H4 (cell line): ENCODE results near the gene PHRF1. TPM values are rescaled to one million over a fixed set of nuclear protein-coding genes. Genes with fewer than 3 reads are reported as not detected.

Experiments
- DNase-seq: peaks from one replicate; pipeline ENCODE4 v3.0.0-alpha.2; 2015; ENCODE audit warnings: low spot score
- total RNA-seq: library from RNA; depleted of rRNA; stranded (reverse); fragments of >200 nt; shearing (Covaris generic); gene quantifications from 2 replicates; pipeline ENCODE4 v1.2.3, GENCODE V29; 2014

Gene PHRF1
- total RNA-seq, 1 experiment from 2014 or later, result 14.5 TPM

DNA sequence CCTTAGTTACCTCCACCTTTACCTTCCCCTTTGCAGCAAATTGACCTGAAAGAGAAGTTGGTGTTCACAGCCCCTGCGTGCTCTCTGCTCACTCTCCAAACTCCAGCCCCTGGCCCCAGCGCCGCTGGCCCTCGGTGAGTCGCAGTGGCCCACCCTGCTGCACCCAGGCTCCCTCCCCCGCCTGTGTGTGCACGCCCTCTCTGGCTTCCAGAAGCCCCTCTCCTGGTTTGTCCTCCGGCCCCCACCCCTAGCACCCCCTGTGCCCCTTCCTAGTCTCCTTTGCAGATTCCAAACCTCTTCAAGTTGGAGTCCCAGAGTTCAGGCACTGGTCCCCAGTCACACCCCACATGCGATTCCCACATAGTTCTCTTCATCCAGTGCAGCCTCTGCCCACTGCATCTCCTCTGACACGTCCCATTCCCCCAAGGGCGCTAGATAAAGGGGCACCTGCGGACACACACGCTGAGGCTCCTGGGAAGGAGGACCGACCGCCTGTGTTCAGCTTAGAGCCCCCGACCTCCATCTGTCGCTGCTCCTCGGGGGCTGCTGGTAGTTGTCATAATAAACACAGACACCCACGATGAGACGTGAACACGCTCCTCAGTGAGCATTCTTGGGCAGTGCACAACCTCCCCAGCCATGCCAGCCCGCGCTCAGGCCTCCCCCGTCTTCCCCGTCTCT lies 1.5 kb upstream of the PHRF1 start:
- DNase-seq, result no peak

DNA sequence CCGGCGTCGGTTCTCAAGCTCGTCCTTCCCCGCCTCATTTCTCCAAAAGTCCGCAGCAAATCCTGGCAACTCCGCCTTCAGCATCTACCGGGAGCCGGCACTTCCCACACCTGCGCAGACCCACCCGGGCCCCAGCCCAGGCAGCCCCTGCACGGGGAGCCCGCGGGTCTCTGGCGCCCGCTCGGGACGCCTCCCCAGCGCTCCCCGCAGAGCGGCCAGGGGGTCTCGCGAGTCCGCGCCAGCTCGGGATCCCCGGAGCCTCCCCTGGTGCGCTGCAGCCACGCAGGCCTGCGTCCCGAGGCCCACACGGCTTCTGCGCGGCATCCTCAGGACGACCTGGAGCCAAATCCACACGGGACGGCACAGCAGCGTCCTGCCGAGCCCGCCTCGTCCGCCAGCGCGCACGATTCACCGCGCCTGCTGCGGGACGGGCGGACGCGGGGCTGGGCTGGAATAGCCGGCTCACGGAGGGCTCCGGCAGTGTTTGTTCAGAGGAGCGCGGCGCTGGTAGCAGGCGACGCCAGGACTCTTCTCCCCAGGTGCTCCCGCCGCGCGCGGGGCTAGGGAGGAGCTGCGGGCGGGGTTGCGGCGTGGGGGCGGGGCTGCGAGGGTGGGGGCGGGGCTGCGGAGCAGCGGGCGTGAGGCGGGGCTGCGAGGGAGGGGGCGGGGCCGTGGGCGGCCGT lies 816 bp upstream of the PHRF1 start:
- DNase-seq, result no peak

DNA sequence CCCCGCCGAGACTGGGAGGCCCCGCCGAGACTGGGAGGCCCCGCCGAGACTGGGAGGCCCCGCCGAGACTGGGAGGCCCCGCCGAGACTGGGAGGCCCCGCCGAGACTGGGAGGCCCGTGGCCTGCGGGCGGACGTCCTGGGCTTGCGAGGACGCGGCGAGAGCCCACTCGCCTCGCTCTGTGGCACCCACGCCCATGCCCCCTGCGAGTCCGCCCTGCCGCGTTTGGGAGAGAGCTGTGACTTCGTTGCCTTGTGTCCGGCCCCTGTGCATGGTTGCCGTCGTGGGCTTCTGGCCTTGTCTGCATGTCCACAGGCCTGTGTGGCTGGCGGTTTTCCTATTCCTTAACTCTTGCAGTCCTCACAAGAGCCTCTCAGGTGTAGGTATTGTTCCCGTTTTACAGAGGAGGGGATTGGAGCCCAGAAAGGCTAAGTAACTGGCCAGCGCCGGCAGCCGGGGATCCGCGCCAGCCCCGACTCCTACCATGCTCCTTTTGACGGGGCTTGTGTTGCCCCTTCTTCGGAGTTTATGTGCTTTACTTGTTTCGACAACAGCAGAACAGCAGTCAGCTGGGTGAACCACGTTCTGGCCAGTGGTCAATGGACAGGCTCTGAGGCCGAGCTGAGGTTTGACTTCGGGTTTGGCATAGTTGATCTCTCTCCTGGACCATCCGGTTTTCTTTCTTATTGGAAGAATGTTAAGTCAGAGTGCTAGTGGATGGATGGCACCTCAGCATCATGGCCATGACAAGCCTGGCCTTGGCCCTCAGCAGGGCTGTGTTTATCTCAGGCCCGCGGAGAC lies 741 bp downstream of the PHRF1 start:
- DNase-seq, result no peak

DNA sequence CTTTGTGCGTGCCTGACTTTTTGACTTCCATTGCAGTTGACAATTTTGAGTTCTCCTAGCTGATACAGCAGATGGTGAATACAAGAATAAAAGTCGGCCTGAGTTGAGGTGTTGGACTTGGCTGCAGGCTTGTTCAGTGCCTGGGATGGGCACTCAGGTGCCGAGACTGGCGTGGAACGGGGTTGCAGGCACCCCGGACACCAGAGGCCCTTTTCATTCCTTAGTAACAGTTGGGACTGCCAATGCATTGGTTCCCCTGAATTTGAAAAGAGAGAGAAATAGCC lies 1.3 kb downstream of the PHRF1 start:
- DNase-seq, result no peak

DNA sequence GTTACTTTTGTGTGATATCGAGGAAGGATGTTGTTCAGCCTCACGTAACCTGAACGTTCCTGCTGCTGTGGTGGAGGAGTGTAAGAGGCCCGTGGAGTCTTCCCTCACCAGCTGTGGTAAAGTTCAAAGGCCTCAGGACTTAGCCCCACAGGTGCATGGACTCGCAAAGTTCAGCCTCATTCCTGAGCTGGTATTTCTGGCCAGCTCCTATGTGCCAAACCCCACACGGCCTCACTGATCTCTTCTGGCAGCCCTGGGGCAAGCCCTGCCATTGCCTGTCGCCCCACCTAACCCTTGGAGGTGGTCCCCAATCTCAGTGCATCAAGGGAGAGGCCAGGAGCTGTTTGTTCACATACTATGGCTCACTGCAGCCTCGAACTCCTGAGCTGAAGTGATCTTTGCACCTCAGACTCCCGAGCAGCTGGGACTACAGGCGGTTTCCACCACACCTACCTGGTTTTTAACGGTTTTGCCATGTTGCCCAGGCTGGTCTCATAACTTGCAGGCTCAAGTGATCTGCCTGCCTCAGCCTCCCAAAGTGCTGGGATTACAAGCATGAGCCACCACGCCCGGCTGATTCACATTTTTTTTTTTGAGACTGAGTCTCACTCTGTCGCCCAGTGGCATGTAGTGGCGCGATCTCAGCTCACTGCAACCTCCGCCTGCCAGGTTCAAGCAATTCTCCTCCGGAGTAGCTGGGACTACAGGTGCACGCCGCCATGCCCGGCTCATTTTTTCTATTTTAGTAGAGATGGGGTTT lies 2.2 kb downstream of the PHRF1 start:
- no peak for DNase-seq

DNA sequence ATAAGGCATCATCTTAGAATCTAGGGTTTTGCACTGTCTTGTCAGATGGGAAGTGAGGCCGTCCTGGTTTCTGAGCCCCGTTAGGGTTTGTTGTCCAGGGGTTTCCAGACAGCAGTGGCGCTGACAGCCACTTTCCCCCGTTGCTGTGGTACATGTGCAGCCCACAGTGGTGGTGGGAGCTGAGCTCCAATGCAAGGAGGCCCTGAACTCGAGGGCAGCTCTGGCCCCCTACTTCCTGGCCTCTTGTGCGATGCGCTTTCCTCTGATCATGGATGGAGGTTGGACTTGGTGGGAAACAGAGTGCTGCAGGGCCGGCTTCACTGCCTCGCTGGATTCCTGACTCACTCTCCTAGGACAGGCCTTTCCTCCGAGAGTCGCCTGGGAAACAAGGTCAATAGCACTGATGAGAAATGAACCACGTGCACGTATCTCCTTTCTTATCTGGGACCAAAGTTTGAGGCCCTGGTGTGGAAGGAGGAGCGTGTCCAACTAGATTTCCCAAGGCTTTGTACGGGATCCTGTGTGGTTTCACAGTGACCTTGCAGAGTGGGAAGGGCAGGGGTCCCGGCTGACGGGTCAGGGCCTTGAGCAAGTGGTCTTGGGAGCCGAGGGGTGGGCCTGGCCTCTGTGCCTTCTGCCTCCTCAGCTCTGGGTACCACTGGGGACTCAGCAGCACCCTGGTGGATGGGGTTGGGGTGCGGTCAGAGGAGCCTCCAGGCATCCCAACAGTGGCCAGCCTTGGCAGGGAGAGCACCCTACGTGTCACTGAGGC lies 3.7 kb downstream of the PHRF1 start:
- DNase-seq, result no peak

DNA sequence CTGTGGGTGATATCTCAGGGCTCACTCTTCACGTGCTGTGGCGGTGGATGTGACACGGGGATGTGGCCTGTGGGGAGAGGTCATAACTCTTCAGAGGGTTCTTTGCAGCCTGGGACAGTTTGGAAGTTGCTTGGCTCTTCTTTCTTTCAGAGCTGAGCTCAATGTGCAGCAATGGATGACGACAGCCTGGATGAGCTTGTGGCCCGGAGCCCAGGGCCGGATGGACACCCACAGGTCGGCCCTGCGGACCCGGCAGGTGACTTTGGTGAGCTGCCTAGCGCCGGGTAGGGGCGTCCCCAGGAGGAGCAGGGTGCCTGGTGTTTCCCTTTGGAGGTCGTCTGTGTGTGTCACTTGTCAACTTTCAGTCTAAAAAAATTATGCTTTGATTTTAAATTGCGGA lies 5.1 kb downstream of the PHRF1 start:
- DNase-seq, result no peak

DNA sequence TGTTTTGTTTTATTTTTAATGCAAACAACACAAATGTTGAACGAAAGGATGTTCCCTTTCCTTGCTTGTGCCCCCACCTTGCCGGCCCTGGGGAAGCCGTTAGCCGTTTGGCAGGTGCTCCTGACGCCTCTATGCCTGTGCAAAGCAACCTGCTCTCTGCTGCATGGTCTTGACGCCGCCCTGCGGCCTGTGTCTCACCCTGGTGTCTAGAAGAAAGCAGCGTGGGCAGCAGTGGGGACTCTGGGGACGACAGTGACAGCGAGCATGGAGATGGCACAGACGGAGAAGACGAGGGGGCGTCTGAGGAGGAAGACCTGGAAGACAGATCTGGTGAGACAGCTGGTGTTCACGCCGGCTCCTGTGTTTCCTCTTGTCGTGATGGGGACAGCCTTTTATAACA lies 5.5 kb downstream of the PHRF1 start:
- DNase-seq, result no peak

DNA sequence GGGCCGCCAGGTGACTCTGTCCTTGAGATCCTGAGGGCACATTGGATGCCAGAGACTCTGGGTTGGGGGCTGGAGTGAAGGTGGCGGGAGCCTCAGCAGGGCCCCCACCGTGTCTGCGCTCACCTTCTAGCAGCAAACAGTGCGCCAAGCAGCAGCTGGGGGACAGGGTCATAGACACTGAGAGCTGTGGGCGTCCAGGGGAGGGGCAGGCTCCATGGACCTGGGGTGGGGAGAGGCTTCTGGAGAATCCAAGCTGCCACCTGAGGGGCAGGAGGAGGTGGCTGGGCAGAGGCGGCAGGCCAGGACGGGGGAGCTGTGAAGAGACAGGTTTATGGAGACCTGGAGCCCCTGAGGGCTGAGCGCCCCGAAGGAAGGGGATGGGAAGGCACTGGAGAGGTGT lies 8.0 kb downstream of the PHRF1 start:
- DNase-seq, result no peak

DNA sequence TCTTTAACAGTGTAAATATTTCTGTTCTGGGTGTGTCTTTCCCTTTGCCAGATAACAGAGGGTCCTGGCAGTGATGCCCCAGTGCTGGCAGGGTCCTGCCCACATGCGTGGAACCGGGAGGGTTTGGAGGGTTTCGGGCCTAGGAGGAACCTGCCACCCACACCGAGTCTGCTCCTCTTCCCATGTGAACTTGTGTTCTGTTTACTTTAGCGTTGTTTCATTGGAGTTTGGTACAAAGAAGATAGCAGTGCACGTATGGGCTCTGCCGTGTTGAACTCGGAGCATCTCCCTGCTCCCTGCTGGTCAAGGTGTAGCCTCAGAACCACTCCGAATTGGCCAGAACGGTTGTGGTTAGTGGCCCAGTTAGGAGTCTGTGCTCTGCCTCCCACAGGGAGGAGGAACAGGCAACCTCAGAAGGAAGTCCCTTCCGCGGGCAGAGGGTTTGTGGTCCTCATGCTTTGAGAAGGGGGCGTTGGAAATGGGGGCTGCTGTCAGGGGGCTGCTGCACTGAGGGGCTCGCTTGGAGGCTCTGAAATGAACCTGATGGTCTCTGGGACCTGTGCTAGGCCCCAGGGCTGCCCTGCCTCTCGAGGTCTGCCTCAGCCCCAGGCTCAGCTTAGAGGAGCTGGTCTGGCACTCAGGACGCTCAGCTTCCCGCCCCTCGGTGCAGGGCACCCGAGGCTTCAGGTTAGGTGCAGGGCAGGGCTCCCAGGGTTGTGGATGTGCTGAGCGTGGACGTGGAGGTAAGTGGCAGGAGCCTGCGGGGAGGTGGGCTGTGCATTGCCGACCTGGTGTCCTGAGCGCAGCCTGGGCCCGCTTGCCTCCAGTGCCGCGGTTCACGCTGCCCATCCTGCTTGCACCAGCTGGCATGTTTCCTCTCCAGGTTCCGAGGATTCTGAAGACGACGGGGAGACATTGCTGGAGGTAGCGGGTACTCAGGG lies 10.4 kb downstream of the PHRF1 start:
- no peak for DNase-seq

DNA sequence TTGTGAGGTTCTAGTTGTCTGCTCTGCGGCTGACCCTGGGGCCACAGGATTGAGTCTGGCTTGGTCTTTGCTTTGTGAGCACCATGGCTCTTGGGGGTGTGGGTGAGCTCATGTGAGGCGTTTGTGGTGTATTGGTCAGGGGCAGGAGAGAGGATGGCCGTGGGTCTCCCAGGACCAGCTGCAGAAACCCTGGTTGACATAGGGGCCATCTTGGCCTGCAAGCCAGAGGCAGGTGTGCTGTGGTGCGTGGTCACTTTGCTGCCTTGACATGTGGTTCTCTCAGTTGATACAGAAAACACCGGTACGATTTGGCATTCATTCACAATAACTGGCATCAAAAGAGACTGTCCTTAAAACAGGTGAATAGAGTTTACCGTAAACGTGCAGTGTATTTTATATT lies 11.3 kb downstream of the PHRF1 start:
- DNase-seq, result no peak

DNA sequence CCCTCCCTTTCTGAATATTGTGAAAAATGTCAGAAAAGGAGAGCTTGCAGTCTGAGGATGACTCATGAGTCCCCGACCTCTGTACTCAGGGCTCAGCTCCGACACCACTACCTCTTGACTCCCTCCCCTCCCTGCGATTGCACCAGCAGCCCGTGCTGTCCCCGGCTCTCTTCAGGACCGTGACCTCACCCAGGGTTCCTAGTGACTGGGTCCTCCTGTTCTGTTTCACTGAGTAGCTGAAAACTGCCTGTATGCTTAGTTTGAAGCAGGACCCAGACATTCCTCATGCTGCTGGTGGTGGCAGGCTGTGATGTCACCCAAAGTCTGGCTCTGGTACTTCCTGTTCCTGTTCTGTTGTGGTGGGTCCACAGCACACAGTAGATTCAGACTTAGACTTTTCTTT lies 11.7 kb downstream of the PHRF1 start:
- DNase-seq, result no peak

DNA sequence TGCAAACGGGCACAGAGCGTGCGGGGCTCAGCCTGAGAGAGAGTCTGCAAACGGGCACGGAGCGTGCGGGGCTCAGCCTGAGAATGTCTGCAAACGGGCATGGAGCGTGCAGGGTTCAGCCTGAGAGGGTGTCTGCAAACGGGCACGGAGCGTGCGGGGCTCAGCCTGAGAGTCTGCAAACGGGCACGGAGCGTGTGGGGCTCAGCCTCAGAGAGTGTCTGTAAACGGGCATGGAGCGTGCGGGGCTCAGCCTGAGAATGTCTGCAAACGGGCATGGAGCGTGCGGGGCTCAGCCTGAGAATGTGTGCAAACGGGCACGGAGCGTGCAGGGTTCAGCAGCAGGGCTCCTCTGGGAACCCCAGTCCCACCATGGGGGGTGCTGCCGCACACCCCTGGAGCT lies 13.5 kb downstream of the PHRF1 start:
- DNase-seq, result no peak

DNA sequence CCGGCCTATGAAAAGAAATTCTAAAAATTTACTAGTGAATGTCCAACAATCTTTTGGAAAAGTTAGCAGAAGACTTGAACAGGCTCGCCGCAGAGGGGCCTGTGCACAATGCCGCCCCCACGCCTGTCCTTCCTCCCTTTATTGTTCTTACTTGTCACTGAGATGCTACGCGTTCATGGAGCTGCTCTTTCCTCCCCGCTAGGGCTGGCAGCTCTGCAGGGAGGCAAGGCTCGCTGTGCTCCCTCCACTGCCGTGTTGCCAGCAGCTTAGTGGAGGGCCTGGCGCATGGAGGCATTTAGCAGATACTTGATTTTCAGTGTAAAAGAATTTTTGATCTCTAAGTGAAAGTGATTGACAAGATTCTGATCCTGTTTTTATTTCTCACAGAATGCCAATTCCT lies 14.7 kb downstream of the PHRF1 start:
- no peak for DNase-seq

DNA sequence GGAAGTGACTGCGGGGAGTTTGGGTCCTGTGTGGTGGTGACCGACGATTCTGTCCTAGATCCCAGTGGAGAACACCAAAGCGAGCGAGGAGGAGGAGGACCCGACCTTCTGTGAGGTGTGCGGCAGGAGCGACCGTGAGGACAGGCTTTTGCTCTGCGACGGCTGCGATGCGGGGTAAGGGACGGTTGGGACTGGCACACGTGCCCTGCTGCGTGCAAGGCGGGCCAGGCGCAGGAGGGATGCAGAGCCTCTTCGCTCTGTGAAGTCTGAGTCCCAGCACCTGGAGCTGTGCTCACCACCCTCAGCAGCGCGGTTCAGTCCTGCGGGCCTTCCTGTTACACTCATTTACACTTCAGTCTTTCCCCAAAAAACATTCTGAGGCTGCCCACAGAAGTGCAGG lies 16.2 kb downstream of the PHRF1 start:
- no peak for DNase-seq

DNA sequence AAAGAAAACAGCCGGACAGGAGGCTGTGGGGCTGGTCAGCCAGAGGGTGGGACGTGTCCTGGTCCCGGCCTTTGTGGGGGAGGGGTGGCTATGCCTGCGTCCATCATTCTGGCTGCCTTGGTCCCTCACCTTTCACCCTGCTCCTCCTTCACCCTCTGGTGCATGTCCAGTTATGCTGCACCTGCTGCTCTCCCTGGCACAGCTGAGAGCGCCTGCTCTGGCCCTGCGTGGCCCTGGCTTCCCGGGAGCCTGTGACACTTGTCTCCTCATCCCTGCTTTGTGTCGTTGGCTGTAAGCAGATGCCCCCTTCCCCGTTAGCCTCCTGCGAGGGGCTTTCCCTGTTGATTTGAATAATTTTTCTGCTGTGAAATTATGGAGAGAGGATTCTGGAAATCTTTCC lies 16.6 kb downstream of the PHRF1 start:
- DNase-seq, result no peak

DNA sequence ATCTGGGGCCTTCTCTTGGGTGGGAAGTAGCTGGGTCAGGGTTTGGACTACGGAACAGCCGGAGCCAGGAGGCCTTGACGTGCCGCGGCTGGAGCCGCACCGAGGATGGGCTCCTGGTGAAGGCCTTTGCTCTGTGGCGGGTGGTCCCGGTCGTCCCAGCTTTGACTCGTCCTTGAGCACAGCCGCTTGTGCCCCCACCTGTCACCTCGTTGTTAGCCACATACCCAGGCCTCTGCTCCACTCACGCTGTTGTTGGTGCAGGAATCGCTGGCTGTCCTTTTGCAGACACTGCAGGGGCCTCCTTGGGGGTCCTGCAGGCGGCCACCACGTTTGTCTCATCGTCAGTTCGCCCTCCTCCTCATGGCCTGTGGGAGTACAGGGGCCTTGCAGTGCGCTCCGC lies 17.1 kb downstream of the PHRF1 start:
- DNase-seq, result no peak

DNA sequence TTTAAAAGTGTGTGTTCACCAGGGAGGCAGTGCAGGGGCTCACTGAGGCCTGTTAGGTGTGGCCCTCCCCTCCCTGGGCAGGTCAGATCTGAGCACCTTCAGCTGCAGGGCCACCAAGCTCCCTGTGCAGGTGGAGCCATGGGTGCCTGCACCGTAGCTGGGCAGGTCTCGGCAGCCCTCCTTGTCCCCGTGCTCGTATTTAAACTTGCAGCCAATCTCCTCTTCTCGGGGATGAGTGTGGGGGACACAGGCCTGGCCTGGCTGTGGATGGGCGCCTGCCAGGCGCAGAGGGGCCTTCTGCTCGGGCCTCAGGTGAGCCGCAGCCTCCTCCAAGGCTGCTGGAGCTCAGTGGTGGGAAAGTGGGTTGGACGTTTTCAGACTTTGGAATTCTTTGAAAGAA lies 19.1 kb downstream of the PHRF1 start:
- DNase-seq, result no peak

DNA sequence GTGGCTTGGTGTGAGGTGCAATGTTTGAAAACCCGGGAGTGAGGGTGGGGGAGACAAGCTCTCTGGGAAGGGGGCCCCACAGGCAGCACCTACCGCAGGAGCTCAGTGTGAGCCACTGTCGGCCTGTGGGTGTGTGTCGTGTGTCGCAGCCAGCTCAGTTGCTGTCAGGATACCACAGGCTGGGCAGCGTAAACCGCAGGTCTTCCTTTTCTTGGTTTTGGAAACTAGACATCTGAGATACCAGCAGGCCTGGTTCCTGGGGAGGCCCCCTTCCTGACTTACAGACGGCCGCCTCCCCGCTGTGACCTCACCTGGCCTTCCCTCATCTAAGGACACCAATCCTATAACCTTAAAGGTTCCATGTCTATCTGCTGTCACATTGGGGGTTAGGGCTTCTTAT lies 20.1 kb downstream of the PHRF1 start:
- DNase-seq, result no peak

DNA sequence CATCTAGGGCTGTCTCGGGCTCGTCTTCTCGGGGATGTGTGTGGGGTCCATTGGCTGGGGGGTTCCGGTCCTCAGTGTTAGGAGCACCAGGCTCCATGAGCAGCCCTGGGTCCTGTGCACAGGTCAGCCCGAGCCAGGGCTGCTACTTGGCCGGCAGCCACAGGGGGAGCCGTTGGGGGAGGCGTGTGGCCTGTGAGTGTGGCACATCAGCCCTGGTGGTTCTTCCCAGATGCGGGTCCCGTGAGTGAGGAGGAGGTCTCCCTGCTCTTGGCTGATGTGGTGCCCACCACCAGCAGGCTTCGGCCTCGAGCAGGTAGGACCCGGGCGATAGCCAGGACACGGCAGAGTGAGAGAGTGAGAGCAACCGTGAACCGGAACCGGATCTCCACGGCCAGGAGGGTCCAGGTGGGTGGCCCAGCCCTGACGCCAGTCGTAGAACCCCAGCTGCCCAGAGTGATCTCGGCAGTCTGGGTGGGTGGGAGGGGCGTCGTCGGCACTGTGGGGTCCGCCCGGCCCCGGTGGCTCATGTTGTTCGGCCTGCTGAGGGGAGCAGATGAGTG lies 21.0 kb downstream of the PHRF1 start:
- DNase-seq, result no peak
